IMR-90 (cell line): ENCODE results near the gene PEX14.

ENCODE experiments used
- CTCF ChIP-seq: conservative IDR thresholded peaks from 2 replicates; pipeline ENCODE4 v1.5.1; 2012; ENCODE audit warnings: mild to moderate bottlenecking, low read depth, low read length, improper control_type of control experiment
- RFX5 ChIP-seq: IDR thresholded peaks from 2 replicates; pipeline ENCODE4 v1.8.0; 2012; ENCODE audit warnings: low read depth, mild to moderate bottlenecking, low read length, moderate library complexity

- TF ChIP-seq CTCF, result no peak
- no peak for TF ChIP-seq RFX5
Observed at GRCh38 chr1:10638559-10639005, 163.8 kb downstream of the PEX14 start.
